PFSK-1 (cell line): Measurements from ENCODE around the gene SIL1.

Experiments used
- FOXP2 ChIP-seq: optimal IDR thresholded peaks from 2 replicates; pipeline ENCODE3; 2011; ENCODE audit warnings: borderline replicate concordance, control low read depth, inconsistent platforms; ENCODE audit not compliant: insufficient read depth; ENCODE audit errors: extremely low read length, extremely low read depth
- POLR2AphosphoS5 ChIP-seq: IDR thresholded peaks from 2 replicates; pipeline ENCODE4 v1.6.1; 2012; ENCODE audit warnings: low read depth, mild to moderate bottlenecking, control low read depth, low read length, moderate library complexity
- REST ChIP-seq, 2 experiments: IDR thresholded peaks; 2 replicates each; pipeline versions ENCODE4 v1.6.1 to v1.8.0; 2011 to 2012; ENCODE audit warnings: low read depth in 2 of 2, low read length in 2 of 2, control low read depth in 1 of 2, inconsistent platforms in 1 of 2, mild to moderate bottlenecking in 1 of 2, moderate library complexity in 1 of 2; ENCODE audit not compliant: insufficient read depth in 1 of 2
- SIN3A ChIP-seq: IDR thresholded peaks from 2 replicates; pipeline ENCODE4 v1.6.1; 2012; ENCODE audit warnings: mild to moderate bottlenecking, low read length, moderate library complexity, borderline replicate concordance; ENCODE audit not compliant: insufficient read depth
- TAF1 ChIP-seq: IDR thresholded peaks from 2 replicates; pipeline ENCODE4 v1.6.1; 2012; ENCODE audit warnings: low read length, control low read depth, borderline replicate concordance; ENCODE audit not compliant: insufficient read depth

- TF ChIP-seq POLR2AphosphoS5 (no peak), SIN3A (no peak), TAF1 (no peak), REST (IDR thresholded peaks at IDR 0.05; ENCODE audit: insufficient read depth in 1 of 2, low read depth in 2 of 2, low read length in 2 of 2) (no peak), FOXP2 (no peak)
Measured at GRCh38 chr5:139094154-139095131, 103.7 kb downstream of the SIL1 start.
